Testis (tissue), 2 donors: ENCODE results near the gene COIL.

Source experiments
- CTCF ChIP-seq, 3 experiments: fragments of 450-650 bp in 2 of 3; fragments of 200-600 bp in 1 of 3; sonication (generic) in 1 of 3; IDR thresholded peaks; one replicate each; pipeline ENCODE4 v1.5.1; 2016 to 2019; ENCODE audit warnings: antibody characterized with exemption in 3 of 3, mild to moderate bottlenecking in 2 of 3, moderate library complexity in 1 of 3
- POLR2A ChIP-seq: fragments of 450-650 bp; IDR thresholded peaks from one replicate; pipeline ENCODE4 v1.6.1; 2017; ENCODE audit warnings: antibody characterized with exemption, mild to moderate bottlenecking, moderate library complexity

GRCh38 chr17:56935461-56935860, 25.4 kb downstream of the COIL start:
- no peak for TF ChIP-seq CTCF (IDR thresholded peaks at IDR 0.05)
- TF ChIP-seq POLR2A, result no peak
